ENCODE measurements around the gene RELN.

Gene RELN

DNA sequence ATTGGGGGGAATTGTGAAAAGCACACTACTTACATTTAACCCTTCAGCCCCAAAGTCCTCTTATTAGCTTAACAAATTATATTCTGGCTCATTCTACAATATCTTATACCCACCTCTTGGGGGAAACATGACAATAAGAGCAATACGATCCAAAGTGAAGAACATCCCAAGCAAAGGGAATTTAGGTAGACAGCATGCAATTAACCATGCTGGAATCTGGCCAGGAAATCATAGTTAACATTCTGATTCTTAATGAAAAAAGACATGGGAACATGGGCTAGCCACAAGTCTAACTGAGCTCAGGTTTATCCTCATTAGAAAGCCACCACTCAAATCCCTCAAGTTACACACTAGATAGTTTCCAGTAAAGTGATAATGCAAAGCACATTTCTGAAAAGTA is 301.5 kb downstream of the RELN start:
- Mint-ChIP-seq H3K27me3 (peaks cover 12% of the 10 kb centered on the region), H3K9me3 (no peaks in the 10 kb centered on the region), H3K4me1 (ENCODE audit: low read depth) (no peaks in the 10 kb centered on the region), H3K27ac (no peak overlapping the region), H3K4me3 (no peak overlapping the region), H3K36me3 (ENCODE audit: low read depth) (no peaks in the 10 kb centered on the region)

DNA sequence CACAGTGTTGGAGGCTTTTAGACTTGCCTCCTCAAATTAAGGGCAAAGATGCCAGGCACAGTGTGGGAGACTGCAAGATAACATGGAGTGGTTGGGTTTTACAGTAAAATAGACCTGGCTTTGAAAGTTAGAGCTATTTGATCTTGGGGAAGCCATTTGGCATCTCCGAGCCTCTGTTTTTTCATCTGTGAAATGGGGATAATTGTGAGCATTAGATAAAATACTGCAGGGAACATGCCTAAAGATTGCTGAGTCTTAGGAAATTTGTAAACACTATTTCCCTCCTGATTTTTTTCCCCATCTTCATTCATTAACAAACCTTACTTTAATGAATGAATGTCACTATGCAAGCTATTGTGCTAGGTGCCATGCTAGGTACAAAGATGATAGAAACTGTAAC is 302.2 kb downstream of the RELN start:
- peaks cover 12% of the 10 kb centered on the region for H3K27me3 Mint-ChIP-seq
- H3K27ac Mint-ChIP-seq, result no peak overlapping the region
- H3K4me1 Mint-ChIP-seq (ENCODE audit: low read depth), result no peaks in the 10 kb centered on the region
- no peaks in the 10 kb centered on the region for H3K36me3 Mint-ChIP-seq (ENCODE audit: low read depth)
- H3K4me3 Mint-ChIP-seq, result no peak overlapping the region
- no peaks in the 10 kb centered on the region for H3K9me3 Mint-ChIP-seq

DNA sequence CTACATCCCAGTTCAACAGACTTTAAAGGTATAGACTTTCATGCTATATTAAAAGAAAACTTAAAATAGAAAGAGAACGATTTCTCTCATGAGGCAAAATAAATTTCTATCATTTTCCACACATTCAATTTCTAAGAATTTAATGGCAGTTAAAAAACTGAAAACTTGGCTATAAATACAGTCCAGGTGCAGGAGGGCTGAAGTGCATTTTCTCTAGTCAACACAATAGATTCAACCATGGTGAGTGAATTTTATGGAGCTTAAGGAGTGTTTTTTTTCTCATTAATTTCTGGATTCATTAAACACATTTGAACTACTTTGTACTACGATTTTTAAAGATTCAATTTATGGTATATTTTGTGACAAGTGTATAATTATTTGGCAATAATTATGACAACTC is 302.7 kb downstream of the RELN start:
- Mint-ChIP-seq H3K27me3 (peaks cover 12% of the 10 kb centered on the region), H3K9me3 (no peaks in the 10 kb centered on the region), H3K4me3 (no peak overlapping the region), H3K27ac (no peak overlapping the region), H3K36me3 (ENCODE audit: low read depth) (no peaks in the 10 kb centered on the region), H3K4me1 (ENCODE audit: low read depth) (no peaks in the 10 kb centered on the region)

DNA sequence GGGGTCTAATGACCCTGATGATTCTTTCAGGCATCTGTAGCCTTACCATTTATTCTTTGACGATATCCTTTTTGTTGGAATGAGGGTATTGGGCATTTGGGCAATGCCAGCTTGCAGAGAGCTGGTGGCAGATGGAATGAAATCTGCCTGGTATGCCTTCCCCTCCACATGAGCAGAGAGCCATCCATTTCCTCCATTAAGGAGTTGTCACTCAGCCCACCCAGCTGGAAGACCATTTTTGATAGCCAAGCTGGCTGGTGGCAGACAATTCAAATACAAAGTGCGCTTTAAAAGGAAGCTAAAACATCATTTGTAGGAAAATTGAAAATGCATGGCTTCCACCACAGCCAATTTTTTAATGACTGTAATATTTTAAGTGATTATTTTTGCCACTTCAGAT is 303.4 kb downstream of the RELN start:
- H3K36me3 Mint-ChIP-seq (ENCODE audit: low read depth), result no peaks in the 10 kb centered on the region
- no peak overlapping the region for H3K4me3 Mint-ChIP-seq
- H3K4me1 Mint-ChIP-seq (ENCODE audit: low read depth), result no peaks in the 10 kb centered on the region
- H3K9me3 Mint-ChIP-seq, result no peaks in the 10 kb centered on the region
- no peak overlapping the region for H3K27ac Mint-ChIP-seq
- peaks cover 12% of the 10 kb centered on the region for H3K27me3 Mint-ChIP-seq

DNA sequence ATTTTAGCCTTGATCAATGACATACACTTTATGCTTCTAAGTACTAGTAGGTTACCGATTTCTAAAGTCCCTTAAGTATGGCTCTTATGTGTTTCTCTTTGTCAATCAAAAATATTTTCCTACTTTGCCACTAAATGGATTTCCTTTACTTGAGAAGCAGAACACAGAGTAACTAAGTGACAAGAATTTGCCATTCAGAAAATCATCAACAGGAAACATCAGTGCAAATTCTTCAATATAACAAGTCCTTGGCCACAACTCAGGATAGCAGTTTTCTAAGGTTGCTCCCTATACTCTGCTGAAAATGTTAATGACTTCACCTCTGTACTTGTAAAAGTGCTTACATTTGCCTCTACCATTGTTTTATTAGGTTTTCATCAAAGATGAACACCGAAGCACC is 303.8 kb downstream of the RELN start:
- H3K4me1 Mint-ChIP-seq (ENCODE audit: low read depth), result no peaks in the 10 kb centered on the region
- no peak overlapping the region for H3K27ac Mint-ChIP-seq
- H3K4me3 Mint-ChIP-seq, result no peak overlapping the region
- H3K27me3 Mint-ChIP-seq, result peaks cover 12% of the 10 kb centered on the region
- no peaks in the 10 kb centered on the region for H3K36me3 Mint-ChIP-seq (ENCODE audit: low read depth)
- H3K9me3 Mint-ChIP-seq, result no peaks in the 10 kb centered on the region

DNA sequence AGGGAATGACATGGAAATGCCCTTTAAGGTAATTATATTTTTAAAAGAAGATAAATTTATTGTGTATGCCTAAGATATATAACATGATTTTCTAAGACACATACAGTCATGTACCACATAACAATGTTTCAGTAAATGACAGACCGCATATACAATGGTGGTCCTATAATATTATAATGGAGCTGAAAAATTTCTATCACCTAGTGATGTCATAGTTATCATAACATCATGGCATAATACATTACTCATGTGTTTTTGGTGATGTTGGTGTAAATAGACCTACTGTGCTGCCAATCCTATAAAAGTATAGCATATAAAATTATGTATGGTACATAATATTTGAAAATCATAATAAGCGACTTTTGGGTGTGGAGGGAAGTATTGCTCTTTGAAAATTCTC is 306.1 kb downstream of the RELN start:
- Mint-ChIP-seq H3K27me3 (peaks cover 12% of the 10 kb centered on the region), H3K36me3 (ENCODE audit: low read depth) (no peaks in the 10 kb centered on the region), H3K4me1 (ENCODE audit: low read depth) (no peaks in the 10 kb centered on the region), H3K9me3 (no peaks in the 10 kb centered on the region), H3K4me3 (no peak overlapping the region), H3K27ac (no peak overlapping the region)

DNA sequence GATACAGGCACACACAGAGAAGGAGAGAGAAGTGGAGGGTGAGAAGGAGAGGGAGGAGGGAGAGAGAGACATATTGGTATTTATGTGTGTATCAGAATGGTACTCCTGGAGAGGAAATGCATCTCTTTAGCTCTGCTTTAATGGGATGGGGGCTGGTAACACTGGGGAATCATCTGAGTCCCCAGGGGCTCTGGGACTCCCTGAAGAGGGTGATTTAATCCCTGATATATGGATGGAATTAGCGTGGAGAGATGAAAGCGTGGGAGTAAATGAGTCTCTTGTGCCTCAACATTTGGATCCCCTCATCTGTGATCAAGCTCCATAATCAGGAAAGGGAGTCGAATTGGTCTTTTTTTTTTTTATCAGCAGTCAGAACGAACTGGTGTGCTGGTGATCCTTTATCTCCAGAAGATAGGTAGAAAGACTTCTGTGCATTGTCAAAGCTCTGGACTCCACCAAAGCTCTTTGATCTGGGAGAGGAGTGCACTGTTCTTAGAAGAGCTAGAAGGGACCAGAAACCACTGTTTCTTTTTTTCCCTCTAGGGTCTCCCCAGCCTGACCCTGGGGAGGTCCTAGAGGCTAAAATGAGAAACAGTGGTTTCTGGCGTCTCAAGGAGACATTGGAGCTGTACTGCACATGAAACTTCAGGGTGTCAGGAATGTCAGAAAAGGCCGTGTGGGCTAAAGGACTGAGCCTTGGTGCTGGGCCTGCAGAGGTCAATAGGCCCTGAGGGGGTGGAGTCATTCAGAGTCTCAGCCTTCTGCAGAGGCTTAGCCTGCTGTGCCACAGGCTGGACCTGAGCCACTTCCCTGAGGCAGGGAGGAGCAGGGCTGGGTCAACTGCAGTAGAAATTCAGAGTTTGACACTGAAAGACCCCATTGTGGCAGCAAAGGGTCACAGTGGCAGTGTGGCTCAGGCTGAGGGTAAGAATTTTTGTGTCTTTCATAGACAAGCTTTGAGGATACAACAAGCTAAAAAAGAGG is 309.0 kb downstream of the RELN start:
- Mint-ChIP-seq H3K27ac (no peak overlapping the region), H3K4me3 (no peak overlapping the region), H3K27me3 (peaks cover 3% of the 10 kb centered on the region), H3K9me3 (peaks cover 10% of the 10 kb centered on the region), H3K36me3 (ENCODE audit: low read depth) (no peaks in the 10 kb centered on the region), H3K4me1 (ENCODE audit: low read depth) (no peaks in the 10 kb centered on the region)

DNA sequence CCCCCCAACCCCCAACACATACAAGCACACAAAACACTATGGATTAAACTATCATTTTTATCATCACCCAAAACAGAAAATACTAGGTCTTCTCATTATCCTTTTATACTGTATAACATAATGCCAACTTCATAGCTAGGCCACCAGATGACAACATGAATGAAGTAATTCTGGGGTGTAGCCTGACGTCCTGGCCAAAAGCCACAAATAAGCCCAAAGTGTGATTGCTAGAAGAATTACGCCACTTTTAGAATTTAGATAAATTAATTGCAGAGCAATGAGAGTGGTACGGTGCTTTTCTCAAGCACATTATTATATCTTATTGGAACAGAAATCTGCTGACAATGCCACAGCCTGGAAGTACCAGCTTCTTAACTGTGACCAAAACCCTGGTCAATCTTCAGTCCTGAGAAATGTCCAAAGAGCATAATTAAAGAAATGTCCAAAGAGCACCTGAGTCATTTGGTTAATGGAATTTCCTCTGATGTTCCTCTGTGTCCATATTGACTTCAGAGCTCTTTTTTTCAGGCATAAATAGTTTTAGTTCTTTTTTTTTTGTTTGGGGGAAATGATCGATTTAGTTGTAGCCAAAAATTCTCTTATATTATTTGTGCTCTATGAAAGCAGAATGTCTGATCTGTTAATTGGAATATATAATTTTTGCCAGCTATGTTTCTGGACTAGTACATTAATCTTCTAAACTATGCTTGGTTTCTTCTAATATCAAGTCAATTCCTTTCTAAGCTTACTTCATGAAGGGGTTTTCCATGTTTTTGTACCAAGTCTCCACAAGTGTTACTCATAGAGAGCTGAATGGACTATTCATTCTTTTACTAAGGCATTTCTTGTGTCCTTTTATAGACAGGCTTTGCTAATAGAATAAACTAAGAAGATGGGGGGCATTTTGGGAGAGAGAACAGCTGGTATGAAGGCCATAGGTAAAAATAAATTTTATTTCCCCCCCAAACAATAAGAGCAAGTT is 310.0 kb downstream of the RELN start:
- H3K4me3 Mint-ChIP-seq, result no peak overlapping the region
- H3K36me3 Mint-ChIP-seq (ENCODE audit: low read depth), result no peaks in the 10 kb centered on the region

DNA sequence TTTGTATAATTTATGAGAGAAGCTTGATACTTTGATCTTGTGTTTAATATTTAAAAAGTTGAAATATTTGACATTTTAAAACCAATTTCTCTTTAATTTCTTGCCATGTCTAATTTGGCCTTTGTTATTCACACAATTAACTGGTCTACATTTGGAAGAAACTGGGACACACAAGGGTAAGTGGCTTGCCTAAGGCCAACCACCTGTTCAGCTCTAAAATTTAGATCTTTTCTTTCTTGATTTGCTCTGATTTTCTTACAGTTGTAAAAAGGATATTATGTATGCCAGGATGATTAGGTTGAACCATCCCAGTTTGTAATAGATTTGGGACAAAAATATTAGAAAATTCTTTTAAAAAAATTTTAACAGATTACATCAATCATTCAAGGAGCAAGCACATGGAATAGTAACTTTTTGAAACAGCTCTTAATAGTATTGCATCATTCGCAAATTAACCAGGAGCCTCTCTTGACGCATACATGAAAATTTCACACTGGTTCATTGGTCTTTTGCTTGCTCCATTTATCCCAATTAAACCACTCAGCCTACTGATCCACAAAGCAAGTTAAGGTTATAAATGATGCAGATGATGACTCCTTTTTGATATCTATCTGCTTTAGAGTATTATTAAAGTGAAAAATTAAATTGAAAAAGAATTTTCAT is 321.0 kb downstream of the RELN start:
- Mint-ChIP-seq H3K4me1 (ENCODE audit: low read depth) (no peaks in the 10 kb centered on the region), H3K9me3 (no peaks in the 10 kb centered on the region), H3K4me3 (no peak overlapping the region)

More for the DNA sequence above, 310.0 kb downstream of the RELN start:
- Mint-ChIP-seq H3K27ac (no peak overlapping the region), H3K4me1 (ENCODE audit: low read depth) (no peaks in the 10 kb centered on the region), H3K27me3 (peaks cover 5% of the 10 kb centered on the region), H3K9me3 (peaks cover 10% of the 10 kb centered on the region)

DNA sequence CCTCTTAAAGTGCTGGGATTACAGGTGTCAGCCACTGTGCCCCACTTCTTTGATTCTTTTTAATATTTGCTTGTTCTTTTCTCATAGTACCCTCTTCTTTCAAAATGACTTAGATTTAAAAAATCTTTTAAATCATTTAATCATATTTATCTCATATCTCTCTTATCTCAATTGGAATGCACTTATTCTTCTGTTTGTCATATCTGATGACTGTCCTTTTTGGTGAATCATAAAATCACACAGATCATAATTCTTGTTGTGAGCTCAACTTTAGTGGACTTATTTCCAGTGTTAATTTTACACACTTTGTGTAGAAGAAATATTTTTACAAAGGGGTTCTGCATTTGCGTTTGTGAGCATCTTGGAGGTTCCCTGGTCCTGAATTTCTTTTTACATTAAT is 323.1 kb downstream of the RELN start:
- Mint-ChIP-seq H3K27me3 (peaks cover 3% of the 10 kb centered on the region), H3K9me3 (no peaks in the 10 kb centered on the region), H3K36me3 (ENCODE audit: low read depth) (no peaks in the 10 kb centered on the region), H3K4me1 (ENCODE audit: low read depth) (no peaks in the 10 kb centered on the region), H3K4me3 (no peak overlapping the region), H3K27ac (no peak overlapping the region)

More for the DNA sequence above, 321.0 kb downstream of the RELN start:
- H3K27ac Mint-ChIP-seq, result no peak overlapping the region
- H3K36me3 Mint-ChIP-seq (ENCODE audit: low read depth), result no peaks in the 10 kb centered on the region
- peaks cover 7% of the 10 kb centered on the region for H3K27me3 Mint-ChIP-seq

DNA sequence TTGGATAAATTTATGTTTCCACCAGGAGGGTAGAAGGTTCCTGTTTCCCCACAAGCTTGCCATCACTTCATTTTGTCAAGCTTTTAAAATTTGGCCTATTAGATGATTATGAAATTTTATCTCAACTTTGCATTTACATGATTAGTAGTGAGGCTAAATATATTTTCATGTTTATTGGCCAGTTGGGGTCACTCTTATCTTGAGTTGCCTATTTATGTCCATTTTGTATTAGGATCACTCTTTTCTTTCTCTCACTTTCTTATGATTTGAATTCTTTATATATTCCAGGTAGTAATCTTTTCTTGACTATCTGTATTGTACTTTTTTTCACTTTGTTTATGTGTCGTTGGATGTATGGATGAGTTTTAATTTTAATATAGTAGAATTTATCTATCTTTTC is 324.9 kb downstream of the RELN start:
- Mint-ChIP-seq H3K4me1 (ENCODE audit: low read depth) (no peaks in the 10 kb centered on the region), H3K27me3 (no peaks in the 10 kb centered on the region), H3K36me3 (ENCODE audit: low read depth) (no peaks in the 10 kb centered on the region), H3K27ac (no peak overlapping the region), H3K4me3 (no peak overlapping the region), H3K9me3 (no peaks in the 10 kb centered on the region)

DNA sequence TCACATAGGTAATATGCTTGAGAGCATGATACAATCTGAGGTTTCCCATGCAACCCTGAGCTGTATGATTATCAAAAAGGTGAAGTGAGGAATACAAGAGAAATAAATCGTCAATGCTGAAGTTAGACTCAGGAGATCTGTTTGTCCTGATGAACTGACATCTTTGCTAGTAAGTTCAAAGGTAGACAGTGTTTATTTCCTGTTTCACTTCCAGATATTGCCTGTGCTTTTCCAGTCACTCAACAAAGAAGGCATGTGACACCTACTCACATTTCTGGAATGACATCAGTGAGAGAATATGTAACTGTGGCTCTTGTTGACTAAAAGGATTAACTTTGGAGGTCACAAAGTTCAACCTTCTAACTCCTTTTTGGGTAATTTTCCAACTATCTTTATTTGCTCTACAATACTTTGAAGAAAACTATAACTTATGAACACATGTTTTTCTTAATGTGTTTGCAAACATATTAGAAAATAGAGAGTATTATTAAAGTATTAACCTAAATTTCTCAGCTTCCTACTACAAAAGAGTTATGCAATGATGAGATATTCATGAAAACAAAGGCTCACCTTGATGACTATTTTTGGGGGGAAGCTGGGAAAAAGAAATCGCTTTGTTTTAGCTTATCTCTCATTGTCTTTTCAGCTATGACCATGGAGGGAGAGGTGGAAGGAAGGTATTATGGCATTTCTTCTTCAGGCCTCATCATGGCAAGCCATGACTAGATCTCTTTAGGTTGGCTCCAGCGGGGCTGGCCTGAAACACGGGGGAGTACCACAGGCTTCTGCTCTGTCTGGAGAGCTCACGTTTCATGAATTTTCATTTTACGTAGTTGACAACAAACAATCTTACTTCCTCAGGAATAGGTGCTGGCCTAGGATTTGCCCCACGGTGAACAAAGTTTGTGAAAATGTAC is 328.7 kb downstream of the RELN start:
- Mint-ChIP-seq H3K9me3 (no peaks in the 10 kb centered on the region), H3K4me1 (ENCODE audit: low read depth) (no peaks in the 10 kb centered on the region), H3K4me3 (no peak overlapping the region), H3K27me3 (peaks cover 2% of the 10 kb centered on the region), H3K36me3 (ENCODE audit: low read depth) (no peaks in the 10 kb centered on the region), H3K27ac (no peak overlapping the region)

DNA sequence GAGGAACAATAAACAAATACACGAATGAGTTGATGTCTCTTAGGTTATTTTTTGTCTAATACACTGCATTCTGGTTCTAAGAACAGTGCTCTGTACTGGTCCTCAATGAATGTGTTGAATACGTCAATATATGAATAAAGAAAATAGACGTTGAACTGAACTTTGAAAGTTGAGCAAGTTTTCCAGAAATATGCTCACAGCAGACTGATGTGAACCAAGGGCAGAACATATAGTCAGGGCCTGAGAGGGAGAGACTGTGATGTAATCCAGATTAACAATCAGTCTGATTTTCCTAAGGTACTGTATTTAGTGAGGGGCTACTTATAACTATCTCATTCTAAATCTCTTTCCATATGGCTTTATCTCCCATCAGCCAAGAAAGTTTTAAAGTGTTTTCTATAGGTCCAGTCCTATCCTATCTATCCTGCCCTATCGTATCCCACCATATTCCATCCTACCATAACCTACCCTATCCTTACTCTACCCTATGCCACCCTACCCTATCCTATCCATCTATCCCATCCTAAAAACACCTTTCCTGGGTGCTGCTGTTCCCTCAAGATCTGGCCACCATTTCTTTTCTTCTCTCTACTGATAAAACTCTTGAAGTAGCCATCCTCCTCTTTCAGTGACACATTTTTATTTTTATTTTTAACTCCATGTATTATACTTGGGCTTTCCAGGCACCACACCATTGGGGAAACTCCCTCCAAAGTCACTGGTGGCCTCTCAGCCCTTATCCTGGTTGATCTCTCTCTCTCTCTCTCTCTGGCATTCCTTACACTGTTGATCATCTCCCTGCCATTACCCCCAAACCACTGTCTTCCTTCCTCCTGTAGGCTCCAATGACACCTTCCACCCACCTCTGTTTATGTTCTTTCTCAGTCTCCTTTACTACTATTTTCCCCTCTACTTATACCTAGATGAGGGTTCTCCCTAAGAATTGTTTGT is 331.1 kb downstream of the RELN start:
- Mint-ChIP-seq H3K4me1 (ENCODE audit: low read depth) (no peaks in the 10 kb centered on the region), H3K4me3 (no peak overlapping the region), H3K9me3 (no peaks in the 10 kb centered on the region), H3K27me3 (peaks cover 2% of the 10 kb centered on the region), H3K27ac (no peak overlapping the region), H3K36me3 (ENCODE audit: low read depth) (no peaks in the 10 kb centered on the region)
